H9 (cell line): ENCODE results near the gene PLXNA2. TPM values are rescaled to one million over a fixed set of nuclear protein-coding genes. Genes with fewer than 3 reads are reported as not detected.

Source experiments
- DNase-seq: peaks from one replicate; pipeline ENCODE4 v3.0.0-alpha.2; 2017
- H2AFZ ChIP-seq: one replicate; pipeline ENCODE4 v1.6.1; 2013; ENCODE audit warnings: mild to moderate bottlenecking, low read length, control low read depth, moderate library complexity
- H2AK5ac ChIP-seq: 2 replicates; pipeline ENCODE4 v1.6.1; 2013; ENCODE audit warnings: low read length, control low read depth, mixed read lengths; ENCODE audit not compliant: insufficient read length
- H2BK120ac ChIP-seq: one replicate; pipeline ENCODE4 v1.6.1; 2013; ENCODE audit warnings: low read depth, mild to moderate bottlenecking, low read length, control low read depth, inconsistent platforms; ENCODE audit not compliant: poor library complexity, severe bottlenecking
- H2BK12ac ChIP-seq: 2 replicates; pipeline ENCODE4 v1.6.1; 2013; ENCODE audit warnings: low read length, control low read depth, mixed read lengths, low read depth; ENCODE audit not compliant: insufficient read length
- H2BK15ac ChIP-seq: 2 replicates; pipeline ENCODE4 v1.6.1; 2013; ENCODE audit warnings: low read depth, low read length, control low read depth
- H2BK20ac ChIP-seq: one replicate; pipeline ENCODE4 v1.6.1; 2013; ENCODE audit warnings: low read depth, mild to moderate bottlenecking, low read length, control low read depth, inconsistent platforms; ENCODE audit not compliant: poor library complexity, severe bottlenecking
- H2BK5ac ChIP-seq: 2 replicates; pipeline ENCODE4 v1.6.1; 2013; ENCODE audit warnings: low read length, control low read depth, mixed read lengths; ENCODE audit not compliant: insufficient read length
- H3K14ac ChIP-seq: 2 replicates; pipeline ENCODE4 v1.6.1; 2013; ENCODE audit warnings: low read length, control low read depth; ENCODE audit not compliant: insufficient read depth
- H3K18ac ChIP-seq: 2 replicates; pipeline ENCODE4 v1.6.1; 2013; ENCODE audit warnings: low read depth, mild to moderate bottlenecking, mixed read lengths, low read length, control low read depth; ENCODE audit not compliant: insufficient read length
- H3K23ac ChIP-seq: 2 replicates; pipeline ENCODE4 v1.6.1; 2013; ENCODE audit warnings: low read length, control low read depth, mixed read lengths, low read depth; ENCODE audit not compliant: insufficient read length
- H3K23me2 ChIP-seq: 2 replicates; pipeline ENCODE4 v1.6.1; 2013; ENCODE audit warnings: low read depth, mild to moderate bottlenecking, mixed read lengths, low read length, control low read depth; ENCODE audit not compliant: insufficient read length, poor library complexity, severe bottlenecking
- H3K27ac ChIP-seq: 2 replicates; pipeline ENCODE4 v1.5.1; 2013; ENCODE audit warnings: low read length, control low read depth, mixed read lengths, low read depth; ENCODE audit not compliant: insufficient read length
- H3K27me3 ChIP-seq: 2 replicates; pipeline ENCODE4 v1.6.1; 2013; ENCODE audit warnings: low read length, control low read depth, inconsistent platforms; ENCODE audit not compliant: insufficient read depth
- H3K4ac ChIP-seq: 2 replicates; pipeline ENCODE4 v1.6.1; 2013; ENCODE audit warnings: low read depth, mild to moderate bottlenecking, control low read depth, inconsistent platforms, low read length, moderate library complexity
- H3K4me1 ChIP-seq: 2 replicates; pipeline ENCODE4 v1.6.1; 2013; ENCODE audit warnings: low read length, control low read depth, inconsistent platforms; ENCODE audit not compliant: insufficient read depth
- H3K4me2 ChIP-seq: 2 replicates; pipeline ENCODE4 v1.6.1; 2013; ENCODE audit warnings: low read length, control low read depth, mixed read lengths; ENCODE audit not compliant: insufficient read length, insufficient read depth
- H3K56ac ChIP-seq: 2 replicates; pipeline ENCODE4 v1.6.1; 2013; ENCODE audit warnings: low read depth, mild to moderate bottlenecking, mixed read lengths, low read length, control low read depth; ENCODE audit not compliant: insufficient read length
- H3K79me1 ChIP-seq: 2 replicates; pipeline ENCODE4 v1.6.1; 2013; ENCODE audit warnings: low read depth, mild to moderate bottlenecking, moderate library complexity, low read length, control low read depth, inconsistent platforms; ENCODE audit not compliant: insufficient read depth, poor library complexity, severe bottlenecking
- H3K79me2 ChIP-seq: 2 replicates; pipeline ENCODE4 v1.6.1; 2013; ENCODE audit warnings: low read length, control low read depth, inconsistent platforms; ENCODE audit not compliant: insufficient read depth
- H3K9ac ChIP-seq: 2 replicates; pipeline ENCODE4 v1.6.1; 2013; ENCODE audit warnings: low read length, control low read depth, mixed read lengths; ENCODE audit not compliant: insufficient read length; ENCODE audit errors: extremely low read depth
- H3K9me3 ChIP-seq: one replicate; pipeline ENCODE4 v1.6.1; 2013; ENCODE audit warnings: low read depth, low read length, inconsistent platforms; ENCODE audit not compliant: control insufficient read depth
- H3T11ph ChIP-seq: one replicate; pipeline ENCODE4 v1.6.1; 2013; ENCODE audit warnings: mild to moderate bottlenecking, low read length, control low read depth, inconsistent platforms
- H4K20me1 ChIP-seq: one replicate; pipeline ENCODE4 v1.6.1; 2013; ENCODE audit not compliant: control insufficient read depth, insufficient read length, insufficient read depth
- H4K5ac ChIP-seq: 2 replicates; pipeline ENCODE4 v1.6.1; 2013; ENCODE audit warnings: low read depth, mild to moderate bottlenecking, mixed read lengths, low read length, control low read depth; ENCODE audit not compliant: insufficient read length
- H4K8ac ChIP-seq: replicated peaks from 2 replicates; pipeline ENCODE4 v1.6.1; 2013; ENCODE audit warnings: low read length, control low read depth, mixed read lengths, low read depth; ENCODE audit not compliant: insufficient read length
- H4K91ac ChIP-seq: 2 replicates; pipeline ENCODE4 v1.6.1; 2013; ENCODE audit warnings: low read depth, mild to moderate bottlenecking, moderate library complexity, mixed read lengths, low read length, control low read depth; ENCODE audit not compliant: insufficient read length
- H3K27ac Mint-ChIP-seq, 3 experiments: 2 replicates in 2 of 3; 3 replicates in 1 of 3; pipeline ENCODE4 v1.8.0; 2020 to 2021; ENCODE audit warnings: mixed read lengths in 3 of 3, mild to moderate bottlenecking in 1 of 3, moderate library complexity in 1 of 3
- H3K27me3 Mint-ChIP-seq: 2 replicates; pipeline ENCODE4 v1.8.0; 2021; ENCODE audit warnings: low read depth, mild to moderate bottlenecking, moderate library complexity, mixed read lengths
- H3K36me3 Mint-ChIP-seq, 3 experiments: 2 replicates in 2 of 3; 3 replicates in 1 of 3; pipeline ENCODE4 v1.8.0; 2020 to 2021; ENCODE audit warnings: low read depth in 3 of 3, mixed read lengths in 3 of 3; ENCODE audit not compliant: insufficient read depth in 1 of 3
- H3K4me1 Mint-ChIP-seq, 2 experiments: 2 replicates each; pipeline ENCODE4 v1.8.0; 2020; ENCODE audit warnings: mixed read lengths in 2 of 2
- H3K4me3 Mint-ChIP-seq, 2 experiments: 2 replicates in 1 of 2; 3 replicates in 1 of 2; pipeline ENCODE4 v1.8.0; 2020 to 2021; ENCODE audit warnings: mild to moderate bottlenecking in 2 of 2, mixed read lengths in 2 of 2, moderate library complexity in 1 of 2
- H3K9me3 Mint-ChIP-seq, 2 experiments: 2 replicates in 1 of 2; 3 replicates in 1 of 2; pipeline ENCODE4 v1.8.0; 2020; ENCODE audit warnings: mild to moderate bottlenecking in 2 of 2, mixed read lengths in 2 of 2, moderate library complexity in 1 of 2
- WGBS: extraction: QIAGEN DNeasy Blood & Tissue Kit; methylation state at CpG from one replicate; pipeline ENCODE4 v1.1.7; 2013; ENCODE audit warnings: missing lambda C conversion rate, low lambda C conversion rate, mixed read lengths; ENCODE audit not compliant: insufficient read length; ENCODE audit errors: extremely low coverage; 5-methylcytosine and 5-hydroxymethylcytosine counted together
- total RNA-seq: library from RNA; stranded (reverse); gene quantifications from 2 replicates; pipeline ENCODE4 v1.2.1, GENCODE V29; 2021
- TF ChIP-seq, protein P1 (sequence below): fragments of 200-600 bp; sonication (generic); conservative IDR thresholded peaks from 3 replicates; pipeline ENCODE4 v1.8.0; 2021; ENCODE audit warnings: antibody characterized with exemption, mild to moderate bottlenecking

PLXNA2 gene
- total RNA-seq, 1 experiment from 2014 or later: 0.57 TPM

DNA sequence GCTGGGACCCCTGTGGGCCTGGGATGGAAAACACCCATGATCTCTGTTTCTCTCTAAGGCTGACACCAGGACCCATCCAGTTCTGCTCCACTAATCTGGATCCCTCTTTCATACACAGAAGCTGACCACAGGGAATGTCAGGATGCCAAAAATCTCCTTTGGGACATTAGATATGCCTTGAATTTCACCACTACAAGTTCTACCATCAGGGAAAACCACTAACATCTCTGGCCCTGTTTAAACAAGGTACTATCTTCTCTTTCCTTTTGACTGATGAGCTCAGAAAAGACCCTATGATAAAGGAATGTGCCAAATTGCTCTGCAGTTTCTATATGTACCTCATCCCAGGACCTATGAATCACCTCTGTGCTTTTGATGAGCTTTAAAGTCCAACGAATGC is 10.2 kb upstream of the PLXNA2 start:
- no peaks in the 10 kb centered on the region for H3K79me2 ChIP-seq
- no peak overlapping the region for H3K18ac ChIP-seq
- H3K27me3 ChIP-seq: peaks cover 8% of the 10 kb centered on the region; the same call in 1 of the 2 replicates
- H3K4ac ChIP-seq: no peak overlapping the region
- peaks cover 32 to 33% of the 10 kb centered on the region in 2 experiments for H3K4me1 Mint-ChIP-seq
- H2BK120ac ChIP-seq: no peak overlapping the region
- H3T11ph ChIP-seq: no peak overlapping the region
- no peaks in the 10 kb centered on the region for H3K23me2 ChIP-seq
- no peak overlapping the region for H3K56ac ChIP-seq
- H3K14ac ChIP-seq: no peak overlapping the region
- no peaks in the 10 kb centered on the region for H3K79me1 ChIP-seq
- no peak overlapping the region for H2BK12ac ChIP-seq
- WGBS: no CpG with 5 or more reads among the region's 1 CpG
- H3K23ac ChIP-seq: no peak overlapping the region
- H3K9me3 Mint-ChIP-seq: peaks cover under 1 to 2% of the 10 kb centered on the region in 2 experiments; a peak in 4 of 5 replicates
- no peak overlapping the region for H2BK20ac ChIP-seq
- H2AK5ac ChIP-seq: no peak overlapping the region
- H3K4me1 ChIP-seq: no peaks in the 10 kb centered on the region; the same call in 1 of the 2 replicates
- no peak overlapping the region for H2BK15ac ChIP-seq
- DNase-seq: no peak
- H3K9ac ChIP-seq: no peak overlapping the region
- no peak overlapping the region for H4K8ac ChIP-seq
- peaks cover 0 to 1% (median 0%) of the 10 kb centered on the region in 3 experiments; a peak in 2 of 7 replicates for H3K36me3 Mint-ChIP-seq
- H3K27ac Mint-ChIP-seq: no peak overlapping the region
- H3K4me2 ChIP-seq: no peak overlapping the region
- H3K9me3 ChIP-seq: no peaks in the 10 kb centered on the region
- H4K91ac ChIP-seq: no peak overlapping the region
- no peaks in the 10 kb centered on the region for H4K20me1 ChIP-seq
- H4K5ac ChIP-seq: no peak overlapping the region
- no peak overlapping the region for H2AFZ ChIP-seq
- no peak overlapping the region for H2BK5ac ChIP-seq
- peaks cover 75% of the 10 kb centered on the region for H3K27me3 Mint-ChIP-seq
- TF ChIP-seq, protein P1, sequence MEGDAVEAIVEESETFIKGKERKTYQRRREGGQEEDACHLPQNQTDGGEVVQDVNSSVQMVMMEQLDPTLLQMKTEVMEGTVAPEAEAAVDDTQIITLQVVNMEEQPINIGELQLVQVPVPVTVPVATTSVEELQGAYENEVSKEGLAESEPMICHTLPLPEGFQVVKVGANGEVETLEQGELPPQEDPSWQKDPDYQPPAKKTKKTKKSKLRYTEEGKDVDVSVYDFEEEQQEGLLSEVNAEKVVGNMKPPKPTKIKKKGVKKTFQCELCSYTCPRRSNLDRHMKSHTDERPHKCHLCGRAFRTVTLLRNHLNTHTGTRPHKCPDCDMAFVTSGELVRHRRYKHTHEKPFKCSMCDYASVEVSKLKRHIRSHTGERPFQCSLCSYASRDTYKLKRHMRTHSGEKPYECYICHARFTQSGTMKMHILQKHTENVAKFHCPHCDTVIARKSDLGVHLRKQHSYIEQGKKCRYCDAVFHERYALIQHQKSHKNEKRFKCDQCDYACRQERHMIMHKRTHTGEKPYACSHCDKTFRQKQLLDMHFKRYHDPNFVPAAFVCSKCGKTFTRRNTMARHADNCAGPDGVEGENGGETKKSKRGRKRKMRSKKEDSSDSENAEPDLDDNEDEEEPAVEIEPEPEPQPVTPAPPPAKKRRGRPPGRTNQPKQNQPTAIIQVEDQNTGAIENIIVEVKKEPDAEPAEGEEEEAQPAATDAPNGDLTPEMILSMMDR: no peak
- H3K27ac ChIP-seq: no peak overlapping the region
- no peak overlapping the region for H3K4me3 Mint-ChIP-seq
